Glutamatergic neuron (in vitro differentiated cells): ENCODE data around the gene MYOCD. TPM values are rescaled to one million over a fixed set of nuclear protein-coding genes. Genes with fewer than 3 reads are reported as not detected.

Experiments used
- DNase-seq: peaks from one replicate; pipeline ENCODE4 v3.0.0; 2022
- H3K27ac Mint-ChIP-seq: one replicate; pipeline ENCODE4 v1.8.0; 2020; ENCODE audit warnings: mild to moderate bottlenecking, mixed read lengths, inconsistent platforms; ENCODE audit not compliant: unreplicated experiment
- H3K27me3 Mint-ChIP-seq: one replicate; pipeline ENCODE4 v1.8.0; 2020; ENCODE audit warnings: mild to moderate bottlenecking, moderate library complexity, mixed read lengths, inconsistent platforms; ENCODE audit not compliant: unreplicated experiment
- H3K36me3 Mint-ChIP-seq: one replicate; pipeline ENCODE4 v1.8.0; 2020; ENCODE audit warnings: mild to moderate bottlenecking, mixed read lengths, inconsistent platforms; ENCODE audit not compliant: unreplicated experiment
- H3K4me1 Mint-ChIP-seq: one replicate; pipeline ENCODE4 v1.8.0; 2020; ENCODE audit warnings: mild to moderate bottlenecking, low read depth, mixed read lengths, inconsistent platforms; ENCODE audit not compliant: unreplicated experiment
- H3K4me3 Mint-ChIP-seq: one replicate; pipeline ENCODE4 v1.8.0; 2020; ENCODE audit warnings: mild to moderate bottlenecking, mixed read lengths, inconsistent platforms; ENCODE audit not compliant: unreplicated experiment
- H3K9me3 Mint-ChIP-seq: one replicate; pipeline ENCODE4 v1.8.0; 2020; ENCODE audit warnings: mild to moderate bottlenecking, moderate library complexity, mixed read lengths, inconsistent platforms; ENCODE audit not compliant: unreplicated experiment
- CTCF ChIP-seq: fragments of 200-600 bp; sonication (generic); IDR thresholded peaks from one replicate; pipeline ENCODE4 v1.5.0; 2021; ENCODE audit not compliant: partially characterized antibody, unreplicated experiment
- total RNA-seq: library from RNA; stranded (reverse); fragmentation: NEBNext Ultra II Directional; extraction: Animal tissue kit (Norgen Biotek cat#: 25700); gene quantifications from one replicate; pipeline ENCODE4 v1.2.1, GENCODE V29; 2021; ENCODE audit not compliant: unreplicated experiment

Gene MYOCD
- total RNA-seq, 1 donor from 2014 or later, result not detected

- Mint-ChIP-seq H3K4me1 (peaks cover 1% of the 10 kb centered on the region), H3K27me3 (peaks cover 4% of the 10 kb centered on the region), H3K9me3 (no peaks in the 10 kb centered on the region), H3K36me3 (no peaks in the 10 kb centered on the region), H3K4me3 (no peak overlapping the region), H3K27ac (no peak overlapping the region)
- no peak for DNase-seq
- TF ChIP-seq CTCF, result no peak
These were observed 72.9 kb downstream of the MYOCD start for GRCh38 chr17:12738624-12739023.

GRCh38 chr17:12739500-12739899 lies 73.8 kb downstream of the MYOCD start:
- no peaks in the 10 kb centered on the region for H3K9me3 Mint-ChIP-seq
- H3K36me3 Mint-ChIP-seq, result no peaks in the 10 kb centered on the region
- peaks cover 4% of the 10 kb centered on the region for H3K27me3 Mint-ChIP-seq
- H3K4me3 Mint-ChIP-seq, result no peak overlapping the region
- no peak for DNase-seq
- TF ChIP-seq CTCF, result no peak
- peaks cover 1% of the 10 kb centered on the region for H3K4me1 Mint-ChIP-seq
- no peak overlapping the region for H3K27ac Mint-ChIP-seq

- no peaks in the 10 kb centered on the region for H3K9me3 Mint-ChIP-seq
- H3K36me3 Mint-ChIP-seq, result no peaks in the 10 kb centered on the region
- no peak overlapping the region for H3K4me3 Mint-ChIP-seq
- no peak for DNase-seq
- no peak for TF ChIP-seq CTCF
- H3K27ac Mint-ChIP-seq, result no peak overlapping the region
- H3K27me3 Mint-ChIP-seq, result no peaks in the 10 kb centered on the region
- H3K4me1 Mint-ChIP-seq, result peaks cover 1% of the 10 kb centered on the region
These were observed 77.4 kb downstream of the MYOCD start for GRCh38 chr17:12743046-12743445.

GRCh38 chr17:12744298-12744697 lies 78.6 kb downstream of the MYOCD start:
- H3K4me3 Mint-ChIP-seq, result no peak overlapping the region
- no peak for DNase-seq
- no peak for TF ChIP-seq CTCF
- H3K27me3 Mint-ChIP-seq, result no peaks in the 10 kb centered on the region
- H3K36me3 Mint-ChIP-seq, result no peaks in the 10 kb centered on the region
- H3K9me3 Mint-ChIP-seq, result no peaks in the 10 kb centered on the region
- H3K27ac Mint-ChIP-seq, result no peak overlapping the region
- H3K4me1 Mint-ChIP-seq, result peaks cover 1% of the 10 kb centered on the region

- DNase-seq, result no peak
- Mint-ChIP-seq H3K9me3 (no peaks in the 10 kb centered on the region), H3K27ac (no peak overlapping the region), H3K4me1 (peaks cover 1% of the 10 kb centered on the region), H3K27me3 (no peaks in the 10 kb centered on the region), H3K4me3 (no peak overlapping the region), H3K36me3 (no peaks in the 10 kb centered on the region)
- TF ChIP-seq CTCF, result no peak
These were observed 79.1 kb downstream of the MYOCD start for GRCh38 chr17:12744786-12745185.
